ENCODE results near the gene JAG1. TPM values are rescaled to one million over a fixed set of nuclear protein-coding genes. Genes with fewer than 3 reads are reported as not detected.

Gene JAG1
- polyA plus RNA-seq, 3 donors: 167 to 235 (median 210) TPM

DNA sequence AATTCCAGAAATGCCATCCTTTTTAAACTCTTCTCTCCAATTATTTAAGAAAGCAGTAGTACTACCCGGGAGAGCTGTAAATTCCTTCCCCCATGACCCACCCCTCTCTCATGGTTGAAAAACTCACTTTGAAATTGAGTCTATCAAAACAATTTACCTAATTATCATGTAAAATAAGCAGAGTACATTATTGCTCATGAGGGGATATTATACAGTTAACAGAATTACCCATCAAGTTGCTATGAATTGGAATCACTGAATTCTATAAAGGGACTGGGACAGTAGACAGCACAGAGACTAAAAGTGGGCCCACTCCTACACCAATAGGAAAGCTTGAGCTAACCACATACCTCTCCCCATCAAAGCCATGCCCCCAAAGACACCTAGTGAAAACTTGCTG, 16.3 kb downstream of the JAG1 start:
- DNase-seq: no peak

DNA sequence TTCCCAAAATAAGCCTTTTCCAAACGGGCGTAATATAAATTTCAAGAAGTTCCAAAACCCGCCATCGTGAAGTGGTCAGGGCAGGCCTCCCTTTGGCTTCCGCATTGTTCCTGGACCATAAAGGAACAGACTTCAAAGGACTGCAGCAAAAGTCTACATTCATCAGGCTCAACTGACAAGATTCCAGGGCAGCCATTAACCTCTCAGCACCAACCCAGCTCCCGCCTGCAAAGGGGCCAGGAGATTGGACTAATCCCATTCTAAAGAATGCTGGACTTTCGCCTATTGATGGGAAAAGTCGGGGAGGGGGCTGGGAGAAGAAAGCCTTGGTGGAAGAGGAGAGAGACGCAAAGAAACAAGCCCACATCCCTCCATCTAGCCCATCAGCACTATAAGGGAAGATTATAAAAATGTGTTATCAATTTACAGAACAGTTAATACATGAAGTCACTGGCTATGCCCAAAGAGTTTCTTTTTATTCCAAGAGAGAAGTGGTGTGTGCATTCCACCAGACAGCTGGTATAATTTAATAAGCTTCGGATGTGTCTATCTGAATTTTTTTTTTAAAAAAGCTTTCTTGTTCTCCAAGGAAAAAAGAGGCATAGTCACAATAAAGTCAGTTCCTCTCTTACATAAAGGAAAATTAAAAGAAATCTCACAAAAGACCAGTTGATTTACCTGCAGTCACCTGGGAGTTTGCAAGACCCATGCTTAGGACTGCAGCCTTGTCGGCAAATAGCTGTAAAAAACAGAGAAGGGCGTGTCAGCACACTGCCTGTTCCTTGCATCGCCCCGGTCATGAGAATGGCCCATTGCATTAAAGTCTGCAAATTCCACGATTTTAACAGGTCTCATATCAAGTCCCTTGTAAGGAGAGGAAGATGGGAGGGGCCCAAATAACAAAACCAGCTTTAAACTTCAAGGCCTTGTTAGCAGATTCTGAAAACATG, 17.8 kb downstream of the JAG1 start:
- peak; percentile 50 for DNase-seq

DNA sequence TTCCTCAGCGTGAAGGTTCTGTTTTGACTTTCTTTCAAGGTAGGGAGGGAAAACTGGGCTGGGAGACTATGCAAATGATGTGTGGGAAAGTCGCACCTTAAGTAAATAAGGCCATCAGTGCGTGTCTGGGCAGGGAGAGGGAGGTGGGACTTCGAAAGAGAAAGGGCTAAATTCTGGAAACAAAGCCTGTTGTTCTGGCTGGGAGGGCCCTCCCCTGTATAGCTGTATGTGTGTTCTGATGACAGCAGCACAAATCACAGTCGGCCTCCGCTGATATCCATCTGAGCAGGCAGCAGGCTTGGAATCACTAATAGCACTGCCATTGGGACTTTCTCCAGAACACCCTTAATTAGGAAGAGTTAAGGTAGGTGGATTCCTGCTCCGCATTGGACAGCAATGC, 19.2 kb downstream of the JAG1 start:
- DNase-seq: no peak

DNA sequence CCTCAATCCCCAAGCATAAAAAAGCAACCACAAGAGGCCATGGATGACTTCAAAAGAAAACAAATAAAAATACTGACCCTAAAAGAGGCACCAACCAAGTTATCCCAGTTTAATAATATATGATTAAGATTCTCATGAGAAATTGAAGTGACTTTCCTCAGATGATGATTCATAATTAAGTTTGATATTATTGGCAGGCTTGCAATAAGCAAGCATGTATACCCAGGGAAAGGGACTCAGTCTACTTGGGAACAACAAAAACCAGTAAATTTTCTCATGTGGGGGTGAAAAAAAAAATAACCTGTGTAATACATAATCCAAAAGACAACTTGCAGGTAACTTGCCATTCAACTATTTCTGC, 19.6 kb downstream of the JAG1 start:
- DNase-seq: no peak

DNA sequence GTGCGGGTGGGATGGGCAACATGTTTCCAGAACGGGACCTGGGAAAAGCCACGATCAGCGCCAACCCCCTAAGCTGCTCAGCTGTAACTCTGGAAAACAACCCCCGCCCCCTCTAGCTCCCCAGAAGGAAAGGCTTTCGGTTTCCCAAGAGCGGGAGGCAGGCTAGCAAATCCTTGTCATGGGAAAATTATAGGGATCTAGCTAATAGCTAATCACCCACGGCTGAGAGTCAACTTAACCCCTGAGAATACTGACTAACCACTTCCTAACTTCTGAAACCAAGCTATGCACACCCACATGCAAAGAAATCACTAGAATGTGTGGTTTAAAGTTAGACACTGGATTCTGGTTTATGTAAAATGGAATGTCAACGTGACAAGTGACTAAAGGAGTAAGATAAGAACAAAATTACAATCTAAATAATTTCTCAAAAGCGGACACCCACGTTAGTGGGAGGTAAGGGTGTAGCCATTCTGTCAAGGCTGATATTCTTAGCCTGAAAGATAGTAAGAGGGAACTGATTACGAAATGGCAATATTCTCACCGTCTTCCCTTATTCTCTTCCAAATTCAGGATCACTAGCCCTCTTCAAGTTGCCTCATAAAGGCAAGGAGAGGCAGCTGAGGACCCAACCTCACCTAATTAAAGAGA, 20.1 kb downstream of the JAG1 start:
- no peak for DNase-seq

DNA sequence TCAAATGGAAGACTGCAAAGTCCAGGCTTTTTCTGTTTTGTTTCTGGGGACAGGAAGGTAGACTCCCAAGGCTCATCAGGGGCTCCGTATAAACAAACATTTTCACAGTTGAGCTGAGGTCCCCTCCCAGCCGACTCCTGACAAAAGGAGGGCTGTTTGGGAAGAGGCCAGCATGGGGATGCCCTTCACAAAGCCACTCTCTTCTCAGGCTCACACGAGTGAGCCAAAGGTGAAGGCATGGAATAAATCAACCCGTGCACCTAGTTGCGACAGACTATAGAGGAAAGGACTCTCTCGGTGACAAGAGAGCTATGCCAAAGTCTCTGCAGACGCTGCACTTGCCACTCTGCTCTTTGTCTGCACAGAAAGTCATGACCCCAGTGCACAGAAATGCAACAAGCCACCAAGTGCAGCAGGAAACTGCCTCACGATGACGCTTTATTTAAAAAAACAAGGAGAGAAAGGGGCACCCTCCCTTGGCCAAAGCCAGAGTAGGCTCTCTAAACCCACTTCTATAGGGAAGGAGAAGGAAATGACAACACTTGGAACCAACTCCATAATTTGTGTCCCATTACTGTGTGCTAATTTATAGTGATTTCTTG, 21.0 kb downstream of the JAG1 start:
- DNase-seq: no peak

DNA sequence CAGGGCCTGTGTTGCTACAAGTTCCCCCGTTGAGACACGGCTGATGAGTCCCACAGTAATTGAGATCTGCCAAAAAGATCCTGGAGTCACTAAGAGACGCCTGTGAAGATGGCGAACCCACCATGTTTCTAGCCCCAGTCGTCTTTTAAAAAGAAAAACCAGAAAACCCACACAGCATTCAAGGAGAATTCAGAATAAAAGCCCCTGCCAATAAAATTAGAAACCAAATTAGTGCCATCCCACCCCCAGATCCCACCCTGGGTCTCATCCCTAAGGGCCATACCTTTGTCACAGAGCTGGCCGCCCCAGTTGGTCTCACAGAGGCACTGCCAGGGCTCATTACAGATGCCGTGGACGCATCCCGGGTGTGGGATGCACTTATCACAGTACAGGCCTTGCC, 21.6 kb downstream of the JAG1 start:
- no peak for DNase-seq

DNA sequence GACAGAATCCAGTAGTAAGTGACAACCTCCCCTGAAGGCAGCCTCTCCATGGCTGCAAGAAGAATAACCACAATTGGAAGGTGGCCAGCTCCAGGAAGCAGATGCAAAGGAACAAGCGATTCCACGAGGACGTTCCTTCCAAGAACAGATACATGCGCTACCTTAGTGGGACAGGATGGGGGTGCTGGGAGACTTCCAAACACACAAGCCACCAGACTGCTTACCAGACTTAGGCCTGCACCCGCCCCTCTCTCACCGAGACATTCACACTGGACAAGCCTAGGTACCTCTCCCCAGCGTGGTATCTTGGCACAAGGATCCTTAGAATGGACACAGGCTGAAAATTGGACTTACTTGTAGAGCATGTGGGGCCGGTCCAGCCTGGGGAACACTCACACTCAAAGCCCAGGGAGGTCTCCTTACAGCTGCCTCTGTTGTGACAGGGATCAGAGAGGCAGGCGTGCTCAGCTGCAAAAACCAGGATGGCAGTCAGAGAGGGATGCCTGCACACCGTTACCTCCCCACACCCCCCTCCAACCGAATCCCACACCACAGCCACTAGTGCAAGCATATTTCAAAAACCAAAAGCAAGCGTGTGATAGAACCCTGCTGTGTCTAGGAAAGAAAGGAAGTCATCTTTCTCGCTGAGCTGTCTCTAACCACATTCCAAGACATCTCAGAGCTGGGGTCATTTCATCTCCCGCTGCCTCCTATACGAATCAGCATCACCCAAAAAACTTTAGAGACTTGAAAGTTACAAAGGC, 22.4 kb downstream of the JAG1 start:
- DNase-seq: no peak

DNA sequence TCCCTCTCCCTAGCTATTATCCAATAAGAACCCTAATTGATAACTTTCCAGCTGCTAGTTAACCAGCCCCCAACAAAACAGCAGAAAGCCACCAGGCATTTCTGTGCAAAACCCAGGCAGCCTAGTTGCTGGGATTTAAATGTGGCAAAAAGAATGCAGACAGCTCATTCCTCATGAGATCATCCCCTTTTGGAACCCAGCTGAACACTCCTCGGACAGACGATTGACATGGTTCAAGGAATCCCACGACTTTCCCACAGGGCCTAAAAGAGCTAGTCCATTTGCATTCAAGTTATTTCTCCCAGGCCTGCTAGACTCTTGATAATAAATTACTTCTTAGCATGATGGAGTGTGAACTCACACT, 24.0 kb downstream of the JAG1 start:
- no peak for DNase-seq

DNA sequence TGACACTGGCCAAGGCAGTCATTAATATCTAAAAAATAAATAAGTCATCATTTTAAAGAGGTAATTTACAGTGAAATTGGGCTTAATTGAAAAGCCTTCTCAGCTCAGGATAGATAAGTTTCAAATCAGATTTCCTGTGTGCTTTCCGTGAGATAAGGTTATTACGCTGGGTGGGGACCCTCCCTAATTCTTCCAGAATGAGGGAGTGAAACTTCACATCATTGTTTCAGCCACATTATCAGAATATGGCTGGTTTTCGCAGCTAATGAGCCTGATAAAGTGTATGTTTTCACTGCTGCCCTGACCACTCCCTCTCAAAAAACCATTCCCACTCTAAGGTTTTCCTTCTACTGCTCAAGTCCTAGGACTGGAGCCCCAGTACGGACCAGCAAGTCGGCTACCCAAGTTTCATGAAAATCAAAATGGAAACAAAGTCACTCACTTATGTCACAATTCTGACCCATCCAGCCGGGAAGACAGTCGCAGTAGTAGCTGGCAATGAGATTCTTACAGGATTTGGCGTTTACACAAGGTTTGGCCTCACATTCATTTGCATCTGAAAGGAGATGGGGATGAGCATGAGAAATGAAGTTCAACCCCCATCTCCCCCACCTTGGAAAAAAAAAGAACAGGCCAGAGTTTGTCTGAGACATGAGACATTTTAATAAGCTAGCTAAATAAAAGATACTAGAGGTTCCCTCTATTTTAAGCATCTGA, 24.6 kb downstream of the JAG1 start:
- DNase-seq: no peak

DNA sequence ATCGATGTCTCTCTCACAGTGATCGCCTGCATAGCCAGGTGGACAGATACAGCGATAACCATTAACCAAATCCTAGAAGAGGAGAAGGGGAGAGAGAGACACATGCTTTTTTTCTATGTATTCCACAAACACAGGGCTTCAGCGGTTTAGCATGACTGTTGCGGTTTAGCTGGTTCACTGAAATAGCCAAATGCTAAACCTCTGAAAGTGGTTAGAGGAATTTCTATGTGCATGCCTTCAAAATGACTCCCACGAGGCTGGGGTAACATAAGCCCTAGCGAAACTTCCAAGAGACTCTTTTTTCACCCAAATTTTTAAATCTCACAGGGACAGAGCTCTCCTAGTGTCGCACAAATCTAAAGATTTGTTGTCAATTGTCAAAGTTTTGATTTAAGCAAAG, 25.1 kb downstream of the JAG1 start:
- DNase-seq: no peak

DNA sequence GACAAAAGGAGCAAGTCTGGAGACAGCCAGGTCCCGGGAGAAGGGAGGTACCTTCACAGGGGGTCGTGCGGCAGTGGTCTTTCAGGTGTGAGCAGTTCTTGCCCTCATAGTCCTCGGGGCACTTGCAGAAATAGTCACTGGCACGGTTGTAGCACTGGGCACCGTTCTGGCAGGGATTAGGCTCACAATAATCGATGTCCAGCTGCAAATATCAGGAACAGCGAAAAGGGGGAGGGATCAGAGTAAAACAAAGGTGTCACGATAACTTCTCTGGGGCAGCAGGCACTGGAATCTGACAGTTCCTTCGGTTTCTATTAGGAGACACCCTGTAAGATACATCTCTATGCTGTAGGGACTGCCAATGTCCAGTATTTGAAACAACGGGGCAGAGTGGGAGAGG, 25.9 kb downstream of the JAG1 start:
- no peak for DNase-seq

DNA sequence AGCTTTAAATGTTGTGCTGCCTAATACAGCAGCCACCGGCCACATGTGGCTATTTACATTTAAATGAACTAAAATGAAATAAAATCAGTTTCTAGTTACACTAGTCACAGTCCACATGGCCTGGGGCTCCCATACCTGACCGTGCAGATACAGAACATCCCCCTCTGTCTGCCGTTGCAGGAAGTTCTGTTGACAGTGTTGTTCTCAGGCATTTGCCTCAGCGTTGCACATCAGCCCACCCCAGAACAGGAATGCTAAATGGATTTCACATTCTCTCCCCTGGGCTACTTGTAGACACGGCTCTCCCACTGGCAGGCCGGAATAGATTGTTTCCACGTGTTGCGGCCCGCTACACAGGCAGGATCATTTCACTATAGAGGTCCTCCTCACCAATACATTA, 26.3 kb downstream of the JAG1 start:
- DNase-seq: no peak

DNA sequence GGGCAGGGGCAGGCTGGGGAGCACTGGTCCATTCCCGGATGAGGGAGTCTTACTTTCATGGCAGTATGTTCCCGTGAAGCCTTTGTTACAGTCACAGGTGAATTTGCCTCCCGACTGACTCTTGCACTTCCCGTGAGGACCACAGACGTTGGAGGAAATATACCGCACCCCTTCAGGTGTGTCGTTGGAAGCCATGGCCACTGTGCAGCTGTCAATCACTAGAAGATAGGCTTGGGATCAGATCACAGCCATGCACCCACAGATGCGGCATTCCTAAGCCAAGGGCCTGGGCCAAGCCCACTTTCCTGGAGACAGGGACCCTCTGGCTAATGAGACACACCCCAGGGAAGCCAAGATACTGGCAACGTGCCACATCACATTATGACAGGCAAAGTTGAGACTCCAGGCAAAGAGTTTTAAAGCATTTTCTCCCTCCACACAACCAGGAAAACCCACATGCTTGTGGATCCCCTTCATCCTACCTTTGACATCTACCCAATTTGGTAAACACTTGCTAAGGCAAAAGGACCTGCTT, 26.8 kb downstream of the JAG1 start:
- DNase-seq: no peak

DNA sequence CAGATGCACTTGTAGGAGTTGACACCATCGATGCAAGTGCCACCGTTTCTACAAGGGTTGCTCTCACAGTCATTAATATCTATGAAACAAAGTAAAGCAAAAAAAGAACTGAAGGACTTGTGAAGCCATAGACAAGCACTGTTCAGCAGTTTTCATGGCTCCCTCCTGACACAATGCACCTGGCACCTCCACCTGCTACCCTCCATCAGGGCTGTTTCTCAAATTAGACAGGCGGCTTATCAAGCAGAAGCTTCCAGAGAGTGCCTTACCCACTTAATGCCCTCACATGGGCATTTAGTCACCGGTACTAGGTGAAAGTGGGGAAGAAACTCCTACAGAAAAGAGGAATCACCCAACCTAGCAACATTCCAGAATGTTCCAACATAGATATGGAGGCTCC, 27.8 kb downstream of the JAG1 start:
- no peak for DNase-seq

DNA sequence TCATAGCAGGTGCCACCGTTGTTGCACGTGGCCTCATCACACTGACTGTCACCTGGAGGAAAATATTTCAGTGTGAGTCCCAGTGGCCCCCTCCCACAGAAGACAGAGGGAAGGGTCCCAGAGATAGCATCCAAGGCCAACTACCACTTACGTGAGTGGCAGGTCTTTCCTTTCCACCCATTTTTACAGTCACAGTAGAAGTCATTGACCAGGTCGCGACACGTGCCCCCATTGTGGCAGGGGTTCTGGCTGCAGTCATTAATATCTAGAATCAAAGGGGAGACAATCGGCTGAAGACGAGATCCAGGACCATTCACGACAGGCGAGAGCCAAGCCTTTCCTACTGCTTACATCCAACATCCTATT, 28.6 kb downstream of the JAG1 start:
- no peak for DNase-seq

DNA sequence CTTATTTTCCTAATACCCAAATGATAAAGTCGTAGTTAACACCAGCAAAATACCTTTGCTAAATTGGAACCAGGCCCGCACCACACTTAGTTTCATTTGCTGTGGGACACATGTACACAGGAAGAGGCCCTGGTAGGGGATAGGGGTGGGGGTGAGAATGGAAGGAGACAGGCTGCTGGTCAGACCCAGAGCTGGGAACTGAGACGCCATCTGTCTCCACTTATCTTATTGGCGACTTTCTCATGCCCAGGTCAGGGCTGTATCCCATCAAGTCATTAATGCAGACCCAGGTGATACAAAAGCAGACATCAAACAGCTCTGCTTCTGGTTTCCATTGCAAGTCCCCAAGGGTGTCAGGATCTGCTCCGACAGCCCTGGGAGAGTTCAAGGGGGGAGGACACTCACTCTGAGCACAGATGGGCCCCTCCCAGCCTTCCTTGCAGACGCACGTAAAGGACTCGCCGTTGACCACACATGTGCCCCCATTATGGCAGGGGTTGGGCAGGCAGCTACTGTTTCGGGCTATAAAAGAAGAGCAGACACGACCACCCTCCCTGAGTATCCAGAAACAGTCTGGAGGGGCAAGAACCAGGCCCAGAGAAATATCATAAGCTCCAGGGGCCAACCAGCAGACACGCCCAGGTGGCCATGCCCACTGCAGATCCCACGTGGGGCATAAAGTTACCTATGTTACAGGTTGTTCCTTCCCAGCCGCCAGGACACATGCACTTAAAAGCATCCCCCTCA, 29.2 kb downstream of the JAG1 start:
- DNase-seq: no peak

DNA sequence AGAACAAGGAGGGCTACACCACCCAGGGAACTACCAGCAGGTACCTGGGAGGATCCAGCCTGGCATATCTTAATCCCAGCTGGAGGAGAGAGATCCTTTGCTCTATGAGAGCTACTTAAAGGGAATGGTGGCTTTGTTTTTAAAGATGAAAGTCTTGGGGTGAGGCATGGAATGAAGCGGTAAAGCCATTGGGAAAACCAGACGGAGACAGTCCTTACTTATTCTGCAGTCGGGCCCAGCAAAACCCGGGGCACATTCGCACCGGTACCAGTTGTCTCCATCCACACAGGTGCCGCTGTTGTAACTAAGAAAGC, 30.3 kb downstream of the JAG1 start:
- no peak for DNase-seq

DNA sequence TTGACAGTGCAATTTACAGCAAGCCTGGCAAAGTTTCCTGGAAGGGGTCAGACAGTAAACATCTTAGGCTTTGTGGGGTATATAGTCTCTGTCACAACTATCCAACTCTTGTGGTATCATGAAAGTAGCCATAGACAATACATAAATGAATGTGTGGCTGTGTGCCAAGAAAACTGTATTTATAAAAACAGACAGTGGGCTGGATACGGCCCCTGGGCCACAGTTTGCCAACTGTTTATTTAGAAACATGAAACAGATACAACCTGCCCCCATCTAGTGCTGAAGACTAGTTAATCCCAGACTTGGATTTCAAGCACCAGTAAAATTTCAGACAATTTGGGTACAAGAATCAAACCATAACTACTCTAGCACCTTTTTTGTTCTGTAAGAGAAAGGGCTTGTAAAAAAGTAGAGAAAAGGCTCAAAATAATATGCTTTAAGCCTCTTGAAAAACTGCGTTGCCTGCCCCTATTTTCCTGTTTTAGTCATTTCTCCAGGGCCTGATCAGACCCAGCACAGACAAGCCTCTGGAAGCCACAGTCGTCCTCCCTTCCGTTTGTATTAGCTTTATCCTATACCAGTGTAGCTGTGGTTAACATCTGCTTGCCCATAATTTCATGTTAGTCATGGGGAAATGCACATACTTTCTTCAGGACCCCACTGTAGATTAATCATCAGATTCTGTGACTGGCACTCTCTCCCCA, 30.8 kb downstream of the JAG1 start:
- DNase-seq: no peak

DNA sequence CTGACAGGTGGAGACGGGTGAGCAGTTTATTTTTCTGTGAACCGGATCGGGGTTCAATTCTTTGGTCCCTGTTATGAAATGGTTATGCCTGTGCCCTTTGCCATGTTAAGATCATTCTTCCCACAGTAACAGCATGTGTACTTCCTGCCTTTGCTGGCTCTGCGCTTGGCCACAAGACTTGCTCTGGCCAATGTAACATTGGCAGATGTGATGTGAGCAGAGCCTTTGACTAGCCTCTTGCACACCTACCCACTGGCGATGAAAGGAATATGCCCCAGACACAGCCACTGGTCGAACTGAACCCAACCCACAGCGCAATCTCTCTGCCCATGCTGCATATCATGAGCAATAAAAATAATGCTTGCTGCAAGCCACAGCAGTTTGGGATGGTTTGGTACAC, 31.9 kb downstream of the JAG1 start:
- DNase-seq: no peak
